Measurements from ENCODE around the gene PRSS48. TPM values are rescaled to one million over a fixed set of nuclear protein-coding genes. Genes with fewer than 3 reads are reported as not detected.

Gene PRSS48
- total RNA-seq, 3 donors from 2014 or later (not counting 1 experiment from before 2014, with no cell fraction given), result not detected

- no peaks in the 10 kb centered on the region for H3K27me3 ChIP-seq (ENCODE audit: control insufficient read depth, insufficient read depth, low read length)
- no peak overlapping the region for H3K27ac ChIP-seq (ENCODE audit: low read length)
- H3K4me3 Mint-ChIP-seq, result no peak overlapping the region
- no peaks in the 10 kb centered on the region for H3K4me1 Mint-ChIP-seq
- no peak overlapping the region for H3K4me3 ChIP-seq (ENCODE audit: low read length)
- no peak for TF ChIP-seq CTCF (IDR thresholded peaks at IDR 0.05)
- peaks cover 0 to 6% of the 10 kb centered on the region in 2 donors for H3K9me3 Mint-ChIP-seq
- H3K4me1 ChIP-seq (ENCODE audit: control insufficient read depth, insufficient read depth, low read length), result no peaks in the 10 kb centered on the region
- DNase-seq (no peak), ATAC-seq (no peak)
- H3K36me3 ChIP-seq (ENCODE audit: control insufficient read depth, insufficient read depth, low read length), result no peaks in the 10 kb centered on the region
- H3K27ac Mint-ChIP-seq, result no peak overlapping the region
- H3K27me3 Mint-ChIP-seq (ENCODE audit: low read depth in 2 of 2), result no peaks in the 10 kb centered on the region
- H3K36me3 Mint-ChIP-seq, result no peaks in the 10 kb centered on the region
- intact Hi-C loops (cut with micrococcal nuclease), result no loop called here
- 95% methylated on average over 5 of the region's 5 CpGs for WGBS (ENCODE audit: insufficient coverage)
- no peaks in the 10 kb centered on the region for H3K9me3 ChIP-seq (ENCODE audit: control insufficient read depth, insufficient read depth, low read length)
These were observed 18.0 kb downstream of the PRSS48 start for GRCh38 chr4:151294833-151295496.

GRCh38 chr4:151296227-151296626, 19.3 kb downstream of the PRSS48 start:
- H3K36me3 ChIP-seq (ENCODE audit: control insufficient read depth, insufficient read depth, low read length), result no peaks in the 10 kb centered on the region
- no peak overlapping the region for H3K27ac ChIP-seq (ENCODE audit: low read length)
- Mint-ChIP-seq H3K27me3 (ENCODE audit: low read depth in 2 of 2) (no peaks in the 10 kb centered on the region), H3K36me3 (no peaks in the 10 kb centered on the region), H3K4me3 (no peak overlapping the region), H3K27ac (no peak overlapping the region), H3K9me3 (peaks cover 0 to 2% of the 10 kb centered on the region in 2 donors), H3K4me1 (no peaks in the 10 kb centered on the region)
- H3K27me3 ChIP-seq (ENCODE audit: control insufficient read depth, insufficient read depth, low read length), result no peaks in the 10 kb centered on the region
- ATAC-seq, result no peak
- no CpG with 5 or more reads among the region's 3 CpGs for WGBS (ENCODE audit: insufficient coverage)
- no peak for DNase-seq
- no peak overlapping the region for H3K4me3 ChIP-seq (ENCODE audit: low read length)
- H3K9me3 ChIP-seq (ENCODE audit: control insufficient read depth, insufficient read depth, low read length), result no peaks in the 10 kb centered on the region
- TF ChIP-seq CTCF (IDR thresholded peaks at IDR 0.05), result no peak
- H3K4me1 ChIP-seq (ENCODE audit: control insufficient read depth, insufficient read depth, low read length), result no peaks in the 10 kb centered on the region
- intact Hi-C loops (cut with micrococcal nuclease), result no loop called here

DNA sequence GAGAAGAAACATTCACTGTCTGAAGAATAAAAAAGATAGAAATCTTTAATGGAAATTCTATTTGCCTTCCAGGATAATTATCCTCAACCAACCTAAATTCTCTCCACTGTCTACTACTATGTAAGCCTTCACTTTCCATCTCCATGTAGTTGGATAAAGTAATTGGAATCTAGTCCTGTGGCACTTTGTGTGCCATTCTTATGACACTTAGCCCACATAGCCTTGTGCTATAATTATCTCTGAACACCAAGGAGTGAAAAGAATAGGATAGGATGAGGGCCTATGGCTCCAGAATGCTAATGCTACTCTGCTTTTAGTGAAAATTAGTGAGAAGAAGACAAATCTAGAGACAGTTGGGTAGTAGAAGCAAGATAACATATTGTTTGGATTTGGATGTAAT, 20.2 kb downstream of the PRSS48 start:
- H3K27ac Mint-ChIP-seq, result no peak overlapping the region

More for the DNA sequence above, 20.2 kb downstream of the PRSS48 start:
- Mint-ChIP-seq H3K27me3 (ENCODE audit: low read depth in 2 of 2) (peaks cover 2 to 6% of the 10 kb centered on the region in 2 donors), H3K36me3 (no peaks in the 10 kb centered on the region), H3K4me3 (no peak overlapping the region), H3K4me1 (no peaks in the 10 kb centered on the region), H3K9me3 (peaks cover 0 to 2% of the 10 kb centered on the region in 2 donors)
- H3K4me3 ChIP-seq (ENCODE audit: low read length), result no peak overlapping the region
- DNase-seq, result no peak
- no peaks in the 10 kb centered on the region for H3K9me3 ChIP-seq (ENCODE audit: control insufficient read depth, insufficient read depth, low read length)
- intact Hi-C loops (cut with micrococcal nuclease), result no loop called here
- no peaks in the 10 kb centered on the region for H3K36me3 ChIP-seq (ENCODE audit: control insufficient read depth, insufficient read depth, low read length)
- ATAC-seq, result no peak
- H3K27ac ChIP-seq (ENCODE audit: low read length), result no peak overlapping the region
- no peak for TF ChIP-seq CTCF (IDR thresholded peaks at IDR 0.05)
- H3K4me1 ChIP-seq (ENCODE audit: control insufficient read depth, insufficient read depth, low read length), result no peaks in the 10 kb centered on the region
- H3K27me3 ChIP-seq (ENCODE audit: control insufficient read depth, insufficient read depth, low read length), result no peaks in the 10 kb centered on the region

All from natural killer cell (primary cell).